LoVo (cell line): Measurements from ENCODE around the gene ZCCHC24.

ENCODE experiments used
- DNase-seq: peaks from one replicate; pipeline ENCODE4 v3.0.0-alpha.2; 2016; ENCODE audit warnings: low spot score

The ZCCHC24 gene

DNA sequence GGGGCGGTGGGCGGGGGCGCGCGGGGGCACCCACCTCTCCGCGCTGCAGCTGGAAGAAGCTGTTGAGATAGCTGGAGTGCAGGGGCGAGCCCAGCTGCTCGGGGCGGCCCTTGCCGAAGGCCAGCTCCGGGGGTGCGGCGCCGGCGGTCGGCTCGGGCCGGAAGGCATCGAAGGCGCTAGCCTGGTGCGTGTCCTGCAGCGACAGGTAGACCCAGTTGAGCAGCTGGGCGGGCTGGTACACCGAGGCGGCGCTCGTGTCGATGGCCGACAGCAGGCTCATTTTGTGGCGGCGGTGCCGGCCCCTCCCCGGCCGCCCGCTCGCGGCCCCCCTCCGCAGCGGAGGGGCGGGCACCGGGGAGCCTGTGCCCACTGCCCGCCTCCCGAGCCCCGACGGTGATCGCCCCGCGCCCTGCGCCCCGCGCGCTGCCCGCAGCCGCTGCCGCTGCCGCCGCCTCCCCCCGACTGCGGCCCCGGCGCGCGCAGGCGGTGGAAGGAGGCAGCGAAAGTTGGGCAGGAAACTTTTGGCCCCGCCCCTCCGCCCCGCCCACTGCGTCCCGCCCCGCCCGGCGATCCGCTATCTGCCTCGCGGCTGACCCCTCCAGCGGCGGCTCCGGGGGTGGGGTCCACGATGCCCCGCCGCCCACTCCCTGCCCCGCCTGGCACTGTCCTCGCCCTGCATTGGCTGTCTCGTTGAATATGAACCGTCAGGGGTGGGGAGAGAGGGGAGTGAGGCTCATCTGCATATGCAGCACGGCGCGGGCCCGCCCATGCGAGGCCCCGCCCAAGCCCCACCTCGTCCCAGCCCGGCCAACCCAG lies at the start of gene ZCCHC24:
Gene ZCCHC24 (minus strand): TSS at position 464 of the 816 bp plus-strand sequence. CDS start 184 bp downstream, at position 280.
- DNase-seq: peak; percentile 89

- no peak for DNase-seq
These were observed 48.4 kb upstream of the ZCCHC24 start for GRCh38 chr10:79493806-79494205.

DNA sequence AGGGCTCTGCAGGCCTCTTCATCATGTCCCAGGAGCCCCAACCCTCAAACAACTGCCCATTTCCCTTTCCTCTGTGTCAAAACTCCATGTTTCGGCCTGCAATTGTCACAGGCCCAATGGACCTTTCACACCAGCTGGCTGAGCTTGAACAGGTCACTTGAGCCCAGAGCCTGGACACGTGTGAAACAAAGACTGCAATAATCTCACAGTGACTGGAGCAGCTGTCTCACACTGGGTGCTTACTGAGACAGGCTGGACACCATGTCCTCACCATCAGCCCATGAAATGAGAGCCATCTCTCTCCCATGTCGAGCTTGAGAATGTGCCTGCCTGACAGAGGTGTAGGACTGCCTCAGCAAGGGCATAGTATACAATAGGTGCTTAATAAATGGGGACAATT lies 47.4 kb upstream of the ZCCHC24 start:
- DNase-seq: no peak

DNA sequence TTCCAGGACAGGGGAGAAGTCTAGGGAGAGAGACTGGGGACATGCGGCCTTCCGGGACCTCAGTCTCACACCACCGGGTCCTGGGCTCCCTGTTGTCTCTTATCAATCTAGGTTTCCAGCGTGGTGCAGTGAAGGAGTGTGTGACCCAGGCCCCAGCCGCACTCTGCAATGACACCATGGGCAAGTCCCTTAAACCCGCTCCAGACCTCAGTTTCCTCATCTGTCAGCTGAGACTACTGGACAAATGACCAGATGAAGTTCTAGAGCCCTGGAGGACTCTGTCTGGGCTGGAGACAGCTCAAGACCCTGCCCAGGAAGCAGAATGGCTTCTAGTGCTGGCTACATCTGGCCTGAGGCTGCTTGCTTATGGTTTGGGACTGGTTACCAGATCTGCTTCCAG lies 46.8 kb upstream of the ZCCHC24 start:
- no peak for DNase-seq

DNA sequence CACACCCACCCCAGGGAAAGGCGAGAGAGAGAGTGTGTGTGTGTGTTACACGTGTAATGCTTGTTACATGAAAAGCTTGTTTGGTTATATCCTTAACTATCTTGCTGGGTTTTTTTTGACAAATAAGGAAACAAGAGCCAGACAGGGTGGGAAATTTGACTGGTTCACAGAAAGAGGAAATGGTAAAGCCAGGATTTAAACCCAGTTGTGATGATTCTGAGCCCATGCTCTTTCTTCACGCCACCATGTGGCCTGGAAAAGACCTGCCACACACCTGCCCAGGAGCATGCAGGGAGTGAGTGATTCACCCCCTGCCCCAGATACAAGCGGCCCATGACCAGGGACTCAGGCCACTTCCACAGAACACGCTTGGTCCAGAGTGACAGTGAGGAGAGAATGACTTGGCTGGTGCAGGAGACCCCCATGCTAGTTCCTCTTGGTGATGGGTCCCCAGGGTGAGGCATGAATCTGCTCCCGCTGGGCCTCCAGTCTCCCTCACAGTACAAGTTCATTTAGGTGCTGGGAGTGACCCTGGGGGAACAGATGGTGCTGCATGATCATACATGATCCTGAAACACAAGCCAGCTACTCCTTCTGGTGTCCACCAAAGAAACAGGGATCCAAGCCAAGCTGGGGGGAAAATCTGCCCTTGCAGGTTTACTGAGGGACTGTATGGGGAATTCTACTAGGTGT lies 45.9 kb upstream of the ZCCHC24 start:
- no peak for DNase-seq

- no peak for DNase-seq
These were observed 45.1 kb upstream of the ZCCHC24 start for GRCh38 chr10:79490400-79491142.

DNA sequence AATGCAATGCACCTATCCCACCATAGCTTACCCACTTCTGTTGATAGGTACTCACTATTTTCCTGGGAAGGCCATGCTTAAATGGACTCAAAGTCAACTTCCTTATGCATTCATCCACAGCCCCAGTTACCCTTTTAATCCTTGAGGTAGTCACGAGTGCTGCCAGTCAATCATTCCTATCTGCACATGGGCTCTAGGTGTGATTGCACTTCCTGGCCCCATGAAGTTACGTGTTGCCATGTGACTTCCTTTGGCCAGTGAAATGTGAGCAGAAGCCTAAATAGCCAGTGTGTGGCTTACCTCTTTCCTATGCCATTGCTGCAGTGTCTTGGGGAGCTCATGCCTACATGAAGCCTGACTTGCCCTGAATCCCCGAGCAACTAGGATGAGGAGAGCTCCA lies 43.4 kb upstream of the ZCCHC24 start:
- DNase-seq: no peak

DNA sequence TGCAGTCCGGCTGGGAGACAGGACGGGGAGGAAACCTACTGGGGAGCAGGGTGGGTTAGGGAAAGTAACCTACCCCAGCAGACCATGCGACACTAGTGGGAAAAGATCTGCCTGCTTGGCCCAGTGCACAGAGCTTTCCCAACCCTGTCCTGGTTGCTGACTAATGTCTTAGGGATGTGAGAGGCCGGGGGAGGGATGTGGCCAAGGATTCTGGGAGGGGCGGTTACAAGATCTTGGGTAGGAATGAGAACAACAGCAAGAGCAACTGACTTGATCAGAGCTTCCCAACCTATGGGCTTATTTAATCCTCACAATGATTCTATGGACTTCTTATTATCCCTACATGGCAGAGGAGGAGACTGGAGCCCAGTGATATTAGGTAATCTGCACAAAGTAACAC lies 42.9 kb upstream of the ZCCHC24 start:
- DNase-seq: peak; percentile 53

DNA sequence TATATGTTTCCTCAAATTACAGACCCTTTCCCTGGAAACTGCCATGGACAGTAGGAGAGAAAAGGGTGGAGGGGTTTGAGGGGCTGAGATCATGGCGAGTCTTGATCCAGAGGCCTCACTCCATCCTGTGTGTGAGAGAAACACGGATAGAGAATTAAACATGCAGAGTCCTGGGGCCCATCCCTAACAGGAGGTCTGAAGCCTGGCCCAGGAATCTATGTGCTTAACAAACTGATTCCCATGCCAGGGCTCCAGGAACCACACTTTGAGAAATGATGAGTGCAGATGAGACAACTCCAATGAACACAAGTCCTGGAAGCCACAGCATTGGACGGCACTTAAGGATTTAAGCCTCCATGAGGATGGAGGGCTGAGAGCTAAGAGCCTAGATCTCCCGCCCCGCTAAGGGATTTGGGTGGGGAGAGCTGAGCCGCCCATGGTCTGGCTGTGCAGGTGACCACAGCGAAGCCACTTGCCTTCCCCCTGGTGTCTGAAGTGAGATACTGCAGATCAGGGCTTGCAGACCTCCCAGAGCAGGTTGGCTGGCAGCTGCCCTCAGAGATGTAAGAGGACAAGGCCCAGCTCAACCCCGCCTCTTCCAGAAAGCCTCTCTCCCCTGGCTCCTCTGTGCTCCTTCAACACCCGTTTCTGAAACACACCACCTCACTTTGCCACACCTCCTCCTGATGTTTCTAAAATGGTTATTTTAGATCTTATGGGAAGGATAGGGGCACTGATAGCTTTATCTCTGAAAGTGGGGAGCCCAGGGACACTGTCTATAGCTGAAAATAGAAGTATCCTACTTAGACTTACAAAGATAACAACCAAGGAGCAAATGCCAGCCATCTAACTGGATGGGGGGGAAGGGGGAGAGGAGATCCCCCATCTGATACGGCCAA lies 42.1 kb upstream of the ZCCHC24 start:
- peak; percentile 42 for DNase-seq

GRCh38 chr10:79484476-79484875 lies 39.1 kb upstream of the ZCCHC24 start:
- DNase-seq: no peak

DNA sequence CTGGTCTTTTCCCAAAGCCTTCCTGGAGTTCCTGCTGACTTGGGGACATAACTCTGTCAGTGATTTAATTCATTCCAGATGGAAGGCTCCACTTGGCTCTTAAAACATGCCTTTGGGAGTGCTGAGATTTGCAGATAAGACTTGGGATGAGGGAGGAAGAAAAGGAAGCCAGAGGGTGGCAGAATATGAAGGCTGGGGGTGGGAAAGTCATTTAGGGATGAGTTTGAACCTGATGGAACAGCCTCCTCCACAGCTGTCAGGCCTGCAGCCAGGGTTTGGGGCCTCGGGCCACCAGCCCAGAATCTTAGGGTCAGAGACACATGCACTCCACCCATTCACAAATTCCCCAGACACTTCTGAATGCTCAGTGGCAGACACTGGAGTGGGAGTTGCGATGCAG lies 38.5 kb upstream of the ZCCHC24 start:
- no peak for DNase-seq

DNA sequence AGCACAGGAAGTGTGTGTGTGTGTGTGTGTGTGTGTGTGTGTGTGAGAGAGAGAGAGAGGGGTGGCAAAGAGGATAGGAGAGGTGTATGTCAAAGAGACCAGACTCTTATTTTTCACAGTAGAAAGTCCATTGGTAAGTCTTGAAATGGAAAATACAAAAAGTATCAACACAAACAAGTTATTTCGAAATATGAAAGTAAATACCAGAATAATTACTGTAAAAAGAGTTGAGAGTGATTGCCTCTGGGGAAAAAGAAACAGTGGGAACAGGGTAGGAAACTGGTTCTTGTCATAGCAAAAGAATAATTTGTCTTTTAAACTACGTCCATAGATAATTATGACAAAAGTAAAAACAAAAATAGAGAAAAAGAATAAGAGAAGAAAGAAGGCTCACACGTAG lies 37.9 kb upstream of the ZCCHC24 start:
- DNase-seq: no peak

DNA sequence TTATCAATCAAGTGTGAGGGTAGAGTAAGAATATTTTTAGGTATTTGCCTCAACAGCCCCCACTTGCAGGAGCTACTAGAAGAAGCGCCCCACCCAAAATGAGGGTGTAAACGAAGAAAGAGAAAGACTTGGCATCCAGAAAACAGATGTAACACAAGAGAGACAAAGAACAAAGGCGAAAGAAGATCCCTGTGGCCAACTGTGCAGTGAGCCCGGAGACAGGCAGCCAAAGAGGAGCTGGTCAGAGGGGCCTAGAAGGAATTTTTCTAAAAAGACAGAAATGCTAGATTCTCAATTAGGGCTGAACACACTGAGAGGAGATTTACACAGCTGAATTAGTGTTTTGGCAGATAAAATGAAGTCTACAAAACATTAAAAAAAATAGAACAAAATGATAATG lies 37.3 kb upstream of the ZCCHC24 start:
- DNase-seq: no peak

- no peak for DNase-seq
These were observed 36.9 kb upstream of the ZCCHC24 start for GRCh38 chr10:79482304-79482703.

- DNase-seq: no peak
These were observed 34.0 kb upstream of the ZCCHC24 start for GRCh38 chr10:79479283-79479909.

- DNase-seq: no peak
These were observed 32.0 kb upstream of the ZCCHC24 start for GRCh38 chr10:79477456-79477855.

- DNase-seq: no peak
These were observed 31.2 kb upstream of the ZCCHC24 start for GRCh38 chr10:79476645-79477044.

GRCh38 chr10:79475877-79476276 lies 30.5 kb upstream of the ZCCHC24 start:
- DNase-seq: no peak

DNA sequence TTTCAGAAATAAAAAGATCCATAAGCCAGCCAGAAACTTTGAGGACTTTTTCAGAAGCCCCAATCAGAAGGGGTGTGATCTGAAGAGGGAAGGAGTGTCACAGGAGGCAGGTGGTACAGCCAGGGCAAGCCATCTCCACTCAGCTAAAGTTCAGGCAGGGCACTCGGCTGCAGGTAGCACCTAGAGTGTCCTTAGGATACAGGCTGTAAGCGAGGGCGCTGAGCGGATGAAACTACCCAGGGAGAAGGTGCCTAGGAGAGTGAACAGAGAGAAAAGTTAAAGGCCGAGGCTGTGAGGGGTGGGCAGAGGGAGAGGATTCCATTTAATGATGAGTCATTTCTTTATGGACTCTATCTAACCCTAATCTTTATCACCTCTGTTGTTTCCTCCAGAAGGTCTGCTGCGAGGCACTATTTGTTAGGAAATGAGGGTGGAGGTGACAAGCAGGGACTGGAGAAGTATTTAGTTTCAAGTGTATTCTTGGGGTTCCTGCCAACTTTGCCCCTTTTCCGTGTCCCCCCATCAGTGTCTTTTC lies 29.8 kb upstream of the ZCCHC24 start:
- DNase-seq: no peak

- DNase-seq: no peak
These were observed 28.2 kb upstream of the ZCCHC24 start for GRCh38 chr10:79473496-79474095.

DNA sequence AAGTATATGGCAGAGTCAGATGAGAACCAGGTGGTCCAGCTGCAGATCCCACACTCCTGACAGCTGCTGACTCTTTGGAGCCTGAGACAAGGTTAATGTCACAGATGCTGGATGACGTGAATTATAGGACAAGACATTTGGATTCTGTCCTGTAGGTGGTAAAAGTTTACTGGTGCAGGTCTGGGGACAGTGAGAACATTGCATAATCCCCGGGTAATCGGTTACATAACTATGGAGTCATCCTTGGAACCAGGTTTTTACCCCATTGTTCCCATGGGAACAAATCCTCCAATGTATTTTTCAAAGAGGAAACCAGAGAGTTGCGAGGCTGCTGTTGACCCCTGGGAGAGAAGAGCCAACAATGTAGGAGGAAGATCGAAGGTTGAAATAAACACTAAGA lies 27.5 kb upstream of the ZCCHC24 start:
- DNase-seq: no peak
